Measurements from ENCODE around the gene CHRNE. TPM values are rescaled to one million over a fixed set of nuclear protein-coding genes. Genes with fewer than 3 reads are reported as not detected.

Gene CHRNE
- total RNA-seq, 1 experiment from 2014 or later: not detected

GRCh38 chr17:4863321-4863720, 39.6 kb downstream of the CHRNE start:
- no peak for TF ChIP-seq CTCF (IDR thresholded peaks at IDR 0.05; ENCODE audit: insufficient read depth in 1 of 2, low read depth in 1 of 2, low read length in 1 of 2, severe bottlenecking in 1 of 2, unreplicated experiment in 1 of 2)
- no peaks in the 10 kb centered on the region for H3K4me1 Mint-ChIP-seq (ENCODE audit: low read depth, unreplicated experiment)
- no peak overlapping the region for H3K4me3 Mint-ChIP-seq (ENCODE audit: unreplicated experiment)
- Histone ChIP-seq H3K4me1 (no peaks in the 10 kb centered on the region), H3K27me3 (replicated peaks; ENCODE audit: control insufficient read depth, insufficient read depth, low read length) (no peaks in the 10 kb centered on the region), H3K4me3 (ENCODE audit: low read depth, low read length) (no peak overlapping the region), H3K9me3 (no peaks in the 10 kb centered on the region), H3K36me3 (ENCODE audit: control insufficient read depth, insufficient read depth, low read length) (no peaks in the 10 kb centered on the region)
- H3K36me3 Mint-ChIP-seq (ENCODE audit: insufficient read depth, unreplicated experiment): no peaks in the 10 kb centered on the region
- CTCF ChIA-PET: no interaction called here
- no peak for DNase-seq
- H3K27ac Mint-ChIP-seq (ENCODE audit: unreplicated experiment): no peak overlapping the region
- intact Hi-C loops (cut with micrococcal nuclease; ENCODE audit: unreplicated experiment): no loop called here
- no TSS peak for BruUV-seq (replicated peaks)
- H3K27me3 Mint-ChIP-seq (ENCODE audit: insufficient read depth, unreplicated experiment): no peaks in the 10 kb centered on the region
- POLR2A ChIA-PET: no interaction called here
- no peaks in the 10 kb centered on the region for H3K9me3 Mint-ChIP-seq (ENCODE audit: unreplicated experiment)

- BruUV-seq (replicated peaks): no TSS peak
- no peak overlapping the region for H3K4me3 ChIP-seq (ENCODE audit: low read depth, low read length)
- ChIA-PET CTCF (no interaction called here), POLR2A (no interaction called here)
- H3K4me3 Mint-ChIP-seq (ENCODE audit: unreplicated experiment): no peak overlapping the region
- no peaks in the 10 kb centered on the region for H3K27me3 Mint-ChIP-seq (ENCODE audit: insufficient read depth, unreplicated experiment)
- H3K9me3 Mint-ChIP-seq (ENCODE audit: unreplicated experiment): no peaks in the 10 kb centered on the region
- no peaks in the 10 kb centered on the region for H3K4me1 Mint-ChIP-seq (ENCODE audit: low read depth, unreplicated experiment)
- no peaks in the 10 kb centered on the region for H3K27me3 ChIP-seq (replicated peaks; ENCODE audit: control insufficient read depth, insufficient read depth, low read length)
- H3K36me3 ChIP-seq (ENCODE audit: control insufficient read depth, insufficient read depth, low read length): no peaks in the 10 kb centered on the region
- no peaks in the 10 kb centered on the region for H3K36me3 Mint-ChIP-seq (ENCODE audit: insufficient read depth, unreplicated experiment)
- H3K27ac Mint-ChIP-seq (ENCODE audit: unreplicated experiment): no peak overlapping the region
- no peak for DNase-seq
- no peak for TF ChIP-seq CTCF (IDR thresholded peaks at IDR 0.05; ENCODE audit: insufficient read depth in 1 of 2, low read depth in 1 of 2, low read length in 1 of 2, severe bottlenecking in 1 of 2, unreplicated experiment in 1 of 2)
- intact Hi-C loops (cut with micrococcal nuclease; ENCODE audit: unreplicated experiment): no loop called here
- H3K9me3 ChIP-seq: no peaks in the 10 kb centered on the region
- H3K4me1 ChIP-seq: no peaks in the 10 kb centered on the region
Observed at GRCh38 chr17:4862720-4863119, 40.2 kb downstream of the CHRNE start.

GRCh38 chr17:4861052-4861451, 41.8 kb downstream of the CHRNE start:
- H3K27ac Mint-ChIP-seq (ENCODE audit: unreplicated experiment): no peak overlapping the region
- no peaks in the 10 kb centered on the region for H3K27me3 Mint-ChIP-seq (ENCODE audit: insufficient read depth, unreplicated experiment)
- BruUV-seq (replicated peaks): no TSS peak
- H3K4me3 ChIP-seq (ENCODE audit: low read depth, low read length): no peak overlapping the region
- intact Hi-C loops (cut with micrococcal nuclease; ENCODE audit: unreplicated experiment): no loop called here
- H3K27me3 ChIP-seq (replicated peaks; ENCODE audit: control insufficient read depth, insufficient read depth, low read length): no peaks in the 10 kb centered on the region
- H3K36me3 ChIP-seq (ENCODE audit: control insufficient read depth, insufficient read depth, low read length): no peaks in the 10 kb centered on the region
- DNase-seq: no peak
- ChIA-PET POLR2A (no interaction called here), CTCF (no interaction called here)
- peaks cover 11% of the 10 kb centered on the region for H3K36me3 Mint-ChIP-seq (ENCODE audit: insufficient read depth, unreplicated experiment)
- no peak overlapping the region for H3K4me3 Mint-ChIP-seq (ENCODE audit: unreplicated experiment)
- no peaks in the 10 kb centered on the region for H3K4me1 ChIP-seq
- H3K9me3 Mint-ChIP-seq (ENCODE audit: unreplicated experiment): no peaks in the 10 kb centered on the region
- TF ChIP-seq CTCF (IDR thresholded peaks at IDR 0.05; ENCODE audit: insufficient read depth in 1 of 2, low read depth in 1 of 2, low read length in 1 of 2, severe bottlenecking in 1 of 2, unreplicated experiment in 1 of 2): no peak
- peaks cover 8% of the 10 kb centered on the region for H3K4me1 Mint-ChIP-seq (ENCODE audit: low read depth, unreplicated experiment)
- no peaks in the 10 kb centered on the region for H3K9me3 ChIP-seq
